ENCODE measurements around the gene SCMH1.

Gene SCMH1

DNA sequence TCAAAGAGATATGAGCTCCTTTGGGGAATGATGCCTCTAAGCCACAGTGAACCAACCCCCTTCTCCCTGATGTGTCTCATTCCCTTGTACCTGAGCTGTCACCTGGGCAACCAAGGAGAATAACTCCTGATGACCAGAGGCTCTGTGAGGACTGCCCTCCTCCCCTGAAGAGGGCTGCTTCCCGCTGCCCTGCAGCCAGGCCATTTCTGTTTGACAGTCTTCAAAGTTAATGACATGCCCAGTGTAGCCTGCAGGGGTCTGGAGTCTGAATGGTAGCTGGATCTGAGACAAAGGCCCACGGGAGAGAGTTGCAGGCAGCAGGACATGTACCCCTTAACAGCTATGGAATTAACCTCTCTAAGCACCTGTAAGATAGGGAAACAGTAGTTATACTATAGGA is 217.2 kb downstream of the SCMH1 start:
- no peak for DNase-seq (ENCODE audit: low spot score)

DNA sequence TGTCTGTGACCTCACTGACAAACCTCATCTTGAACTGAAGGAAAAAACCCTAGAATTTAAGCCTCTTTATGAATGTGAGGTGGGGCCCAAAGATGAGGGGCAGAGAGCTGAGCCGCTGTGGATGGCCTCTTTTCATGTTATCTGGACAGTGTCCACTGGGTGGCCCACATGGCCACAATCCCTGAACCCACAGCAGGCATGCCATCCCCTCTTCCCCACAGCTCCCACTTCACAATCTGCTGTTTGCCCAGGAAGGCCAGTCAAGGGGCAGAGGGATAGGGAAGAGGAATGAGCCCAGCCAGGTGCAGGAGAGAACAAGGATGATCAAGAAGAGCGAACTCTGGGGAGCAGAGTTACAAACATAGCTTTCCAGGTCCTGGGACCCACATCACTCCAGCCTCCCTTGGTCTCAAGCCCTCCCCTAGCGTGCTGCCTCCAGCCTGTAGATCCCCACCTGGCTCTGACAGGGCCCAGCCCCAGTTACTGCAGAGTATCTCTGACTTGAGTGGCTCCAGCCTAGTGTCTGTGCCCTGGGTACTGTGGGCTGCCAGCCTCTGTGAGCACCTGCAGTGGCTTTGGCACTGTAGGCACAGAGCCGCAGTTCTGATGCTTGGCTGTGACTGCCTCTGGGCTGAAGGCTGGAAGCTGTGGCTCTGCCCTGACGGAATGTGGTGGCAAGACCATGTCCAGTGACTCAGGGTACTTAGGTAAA is 218.7 kb downstream of the SCMH1 start:
- no peak for DNase-seq (ENCODE audit: low spot score)

- DNase-seq (ENCODE audit: low spot score) = no peak
Observed at GRCh38 chr1:41022424-41022823, 219.7 kb downstream of the SCMH1 start.

DNA sequence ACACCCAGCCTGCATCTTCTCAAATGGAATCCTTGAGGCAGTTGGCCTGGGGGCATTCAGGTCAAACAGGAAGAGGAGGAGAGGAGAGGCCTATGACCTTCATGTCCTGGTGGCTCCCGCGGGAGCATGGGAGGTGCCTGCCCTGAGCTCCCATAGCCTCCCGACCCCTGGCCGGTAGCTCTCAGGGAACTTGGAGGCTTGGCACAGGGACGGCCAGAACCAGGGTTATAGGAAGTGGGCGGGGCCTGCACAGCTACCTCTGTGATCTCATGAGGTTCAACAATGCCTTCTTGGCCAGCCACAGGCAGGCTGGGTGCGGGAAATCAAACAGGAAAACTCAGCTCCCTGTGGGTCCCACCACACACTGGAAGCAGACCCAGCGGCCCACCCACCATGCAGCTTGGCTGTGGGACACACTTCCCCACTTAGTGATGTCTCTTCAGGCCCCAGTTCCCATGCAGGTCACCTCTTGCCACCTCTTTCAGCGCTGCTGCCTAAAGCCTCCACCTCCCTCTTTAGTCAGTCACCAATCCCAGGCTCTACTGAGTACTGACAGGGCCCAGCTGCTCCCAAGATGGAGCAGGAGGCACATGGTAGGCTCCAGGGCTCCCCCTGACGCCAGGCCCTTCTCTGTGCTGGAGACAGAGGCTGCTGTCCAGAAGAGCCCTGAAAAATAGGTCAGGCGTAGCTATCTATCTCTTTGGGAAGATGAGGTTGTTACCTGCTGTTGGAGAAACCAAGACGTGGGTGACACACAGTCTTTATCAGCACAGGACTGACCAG is 220.4 kb downstream of the SCMH1 start, which contains the start of gene SLFNL1:
Gene SLFNL1 (minus strand): TSS at position 200 of the 783 bp plus-strand sequence. CDS start 1,065 bp downstream, outside the sequence.
- no peak for DNase-seq (ENCODE audit: low spot score)

GRCh38 chr1:41020654-41021053 is 221.5 kb downstream of the SCMH1 start:
- DNase-seq (ENCODE audit: low spot score) = no peak

DNA sequence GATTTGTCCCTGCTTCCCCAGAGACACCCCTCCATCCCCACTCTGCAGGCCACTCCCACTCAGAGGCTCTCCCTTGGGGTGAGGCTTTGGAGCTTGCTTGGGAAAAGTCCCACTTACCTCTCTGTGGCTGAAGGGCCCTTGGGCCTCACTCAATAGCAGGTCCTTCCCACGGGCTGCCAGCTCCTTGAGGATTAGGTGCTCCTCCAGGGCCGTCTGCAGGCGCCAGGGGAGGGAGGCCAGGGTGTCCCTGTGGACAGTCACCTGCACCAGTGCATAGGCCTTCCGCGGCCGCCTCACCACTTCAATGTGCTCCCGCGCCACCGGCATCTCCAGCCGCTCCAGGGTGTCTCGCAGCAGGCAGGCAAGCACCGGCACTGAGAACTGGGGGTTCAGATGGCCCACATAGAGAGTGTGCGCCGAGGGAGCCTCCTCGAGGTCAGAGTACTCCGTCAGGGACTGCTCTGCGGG is 222.0 kb downstream of the SCMH1 start:
- no peak for DNase-seq (ENCODE audit: low spot score)

DNA sequence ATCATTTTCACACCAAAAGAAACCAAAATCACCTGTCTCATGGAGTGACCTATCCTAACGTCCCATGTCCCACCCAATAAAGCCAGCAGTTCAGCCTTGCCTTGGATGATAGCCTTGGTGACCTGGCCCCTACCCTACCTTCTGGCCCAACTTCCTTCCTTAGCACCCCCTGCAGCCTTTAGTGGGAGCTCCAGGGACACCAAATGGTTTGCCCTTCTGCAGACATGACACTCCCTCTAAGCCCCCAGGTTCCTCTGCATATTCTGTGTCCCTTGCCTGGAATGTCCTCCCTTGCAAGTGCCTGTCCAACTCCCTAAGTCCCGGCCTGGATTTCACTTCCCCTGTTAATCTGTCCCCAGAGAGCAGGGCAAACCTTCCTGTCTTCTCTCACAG is 222.8 kb downstream of the SCMH1 start:
- no peak for DNase-seq (ENCODE audit: low spot score)

DNA sequence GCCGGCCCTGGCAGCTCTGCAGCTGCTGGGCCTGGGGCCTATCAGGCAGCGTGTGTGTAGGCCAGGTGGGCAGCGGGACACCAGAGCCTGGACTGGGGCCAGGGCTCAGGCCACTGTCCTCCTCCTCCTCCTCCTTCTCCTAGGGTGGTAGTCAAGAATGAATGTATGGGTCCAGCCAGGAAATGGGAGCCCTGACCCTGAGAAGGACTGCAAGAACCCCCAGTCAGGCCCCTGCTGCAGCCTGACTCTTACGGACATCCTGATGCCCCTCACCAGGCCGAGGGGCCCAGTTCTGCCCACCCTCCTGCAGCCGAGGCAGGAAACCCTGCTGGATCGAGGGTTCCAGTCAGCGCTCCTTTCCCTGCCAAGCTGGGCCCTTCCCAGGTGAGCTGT is 224.1 kb downstream of the SCMH1 start:
- DNase-seq (ENCODE audit: low spot score) = no peak

- no peak for DNase-seq (ENCODE audit: low spot score)
Observed at GRCh38 chr1:41017141-41018017, 224.7 kb downstream of the SCMH1 start.

DNA sequence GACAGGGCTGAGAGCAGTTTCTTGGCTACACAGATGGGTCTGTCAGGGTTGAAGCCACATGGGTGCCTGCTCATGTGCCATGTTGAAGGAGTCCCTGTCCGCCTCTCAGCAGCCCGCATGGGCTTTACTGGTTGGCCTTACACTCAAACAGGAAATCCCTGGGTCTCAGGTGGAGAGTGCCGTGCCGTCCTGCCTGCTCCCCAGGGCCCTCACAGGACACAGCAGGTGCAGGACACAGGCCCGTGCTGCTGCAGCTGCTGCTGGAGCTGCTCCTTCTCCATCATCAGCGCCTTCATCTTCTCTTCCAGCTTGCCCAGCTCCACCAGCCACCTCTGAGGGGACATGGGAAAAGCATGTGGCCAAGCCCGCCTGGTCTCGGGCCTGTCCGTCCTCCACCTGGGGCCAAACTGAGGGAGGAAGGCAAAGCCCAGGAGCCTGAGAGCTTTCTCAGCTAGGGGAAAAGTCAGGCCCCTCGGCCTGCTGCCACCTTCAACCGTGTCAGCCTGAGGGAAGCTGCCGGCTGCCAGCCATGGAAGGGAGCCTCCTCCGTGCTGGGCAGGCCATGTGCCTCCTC is 226.1 kb downstream of the SCMH1 start:
- DNase-seq (ENCODE audit: low spot score) = no peak

GRCh38 chr1:41015281-41015896 is 226.7 kb downstream of the SCMH1 start:
- no peak for DNase-seq (ENCODE audit: low spot score)

DNA sequence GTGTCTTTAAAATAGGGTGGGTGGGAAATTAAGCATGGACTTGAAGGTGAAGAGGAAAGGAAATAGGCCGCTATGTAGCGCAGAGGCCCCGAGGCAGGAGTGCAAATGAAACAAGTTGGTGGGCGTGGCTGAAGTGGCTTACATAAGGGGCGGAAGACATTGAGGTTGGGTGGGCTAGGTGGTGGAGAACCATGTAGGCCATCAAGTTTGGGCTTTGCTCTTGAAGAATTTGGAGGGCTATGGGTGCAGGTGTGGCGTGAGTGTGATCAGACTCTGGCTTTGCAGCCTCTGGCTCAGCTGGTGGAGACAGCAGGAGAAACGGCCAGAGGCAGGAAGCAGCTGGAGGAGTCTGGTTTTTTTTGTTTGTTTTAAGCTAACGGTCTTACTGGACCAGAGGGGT is 227.2 kb downstream of the SCMH1 start:
- DNase-seq (ENCODE audit: low spot score) = no peak

DNA sequence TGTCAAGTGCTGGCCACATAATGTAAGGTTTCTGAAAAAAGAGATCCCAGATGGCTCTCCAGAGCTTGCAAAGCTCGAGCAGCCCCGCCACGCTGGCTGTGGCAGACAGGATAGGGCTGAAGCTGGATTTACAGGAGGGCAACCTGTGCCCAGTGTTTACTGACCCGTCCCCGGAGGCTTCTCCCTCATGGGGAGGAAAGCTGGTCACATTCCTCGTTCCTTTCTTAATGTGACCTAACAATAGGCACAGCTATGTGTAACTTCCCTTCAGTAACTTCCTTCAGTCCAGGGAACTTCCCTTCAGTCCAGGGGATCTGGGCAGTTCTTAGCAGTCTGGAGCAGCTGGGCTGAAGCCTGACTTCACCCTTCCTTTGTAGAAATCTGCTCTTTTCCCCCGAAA is 228.3 kb downstream of the SCMH1 start:
- DNase-seq (ENCODE audit: low spot score) = no peak

DNA sequence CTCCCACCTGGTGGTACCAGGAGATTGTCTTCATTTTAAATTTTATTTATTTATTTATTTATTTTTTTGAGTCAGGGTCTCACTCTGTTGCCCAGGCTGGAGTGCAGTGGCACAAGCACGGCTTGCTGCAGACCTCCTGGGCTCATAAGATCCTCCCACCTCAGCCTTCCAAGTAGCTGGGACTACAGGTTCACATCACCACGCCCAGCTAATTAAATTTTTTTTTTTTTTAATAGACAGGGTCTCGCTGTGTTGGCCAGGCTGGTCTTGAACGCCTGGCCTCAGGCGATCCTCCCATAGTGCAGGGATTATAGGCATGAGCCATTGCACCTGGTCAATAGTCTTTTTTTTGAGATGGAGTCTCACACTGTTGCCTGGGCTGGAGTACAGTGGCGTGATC is 229.1 kb downstream of the SCMH1 start:
- no peak for DNase-seq (ENCODE audit: low spot score)

- DNase-seq (ENCODE audit: low spot score) = no peak
Observed at GRCh38 chr1:41010345-41010744, 231.8 kb downstream of the SCMH1 start.

DNA sequence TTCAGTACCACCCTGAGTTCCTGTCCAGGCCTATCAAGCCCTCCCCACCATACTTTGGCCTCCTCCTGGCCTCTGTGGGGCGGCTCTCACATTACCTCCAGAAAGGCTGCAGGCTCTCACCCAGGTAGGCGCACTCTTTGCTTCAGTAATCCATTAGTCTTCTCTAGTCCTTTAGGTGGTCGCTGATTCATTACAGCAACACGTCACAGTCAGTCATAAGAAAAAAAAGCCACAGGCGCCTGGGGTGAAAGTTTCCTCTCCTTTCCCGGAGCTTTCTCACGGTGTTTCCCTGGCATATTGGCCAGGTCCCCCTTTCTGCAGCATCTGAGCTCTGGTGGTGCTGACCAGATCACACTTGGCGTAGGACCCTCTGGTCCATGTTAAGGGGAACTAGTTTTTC is 232.6 kb downstream of the SCMH1 start:
- no peak for DNase-seq (ENCODE audit: low spot score)

DNA sequence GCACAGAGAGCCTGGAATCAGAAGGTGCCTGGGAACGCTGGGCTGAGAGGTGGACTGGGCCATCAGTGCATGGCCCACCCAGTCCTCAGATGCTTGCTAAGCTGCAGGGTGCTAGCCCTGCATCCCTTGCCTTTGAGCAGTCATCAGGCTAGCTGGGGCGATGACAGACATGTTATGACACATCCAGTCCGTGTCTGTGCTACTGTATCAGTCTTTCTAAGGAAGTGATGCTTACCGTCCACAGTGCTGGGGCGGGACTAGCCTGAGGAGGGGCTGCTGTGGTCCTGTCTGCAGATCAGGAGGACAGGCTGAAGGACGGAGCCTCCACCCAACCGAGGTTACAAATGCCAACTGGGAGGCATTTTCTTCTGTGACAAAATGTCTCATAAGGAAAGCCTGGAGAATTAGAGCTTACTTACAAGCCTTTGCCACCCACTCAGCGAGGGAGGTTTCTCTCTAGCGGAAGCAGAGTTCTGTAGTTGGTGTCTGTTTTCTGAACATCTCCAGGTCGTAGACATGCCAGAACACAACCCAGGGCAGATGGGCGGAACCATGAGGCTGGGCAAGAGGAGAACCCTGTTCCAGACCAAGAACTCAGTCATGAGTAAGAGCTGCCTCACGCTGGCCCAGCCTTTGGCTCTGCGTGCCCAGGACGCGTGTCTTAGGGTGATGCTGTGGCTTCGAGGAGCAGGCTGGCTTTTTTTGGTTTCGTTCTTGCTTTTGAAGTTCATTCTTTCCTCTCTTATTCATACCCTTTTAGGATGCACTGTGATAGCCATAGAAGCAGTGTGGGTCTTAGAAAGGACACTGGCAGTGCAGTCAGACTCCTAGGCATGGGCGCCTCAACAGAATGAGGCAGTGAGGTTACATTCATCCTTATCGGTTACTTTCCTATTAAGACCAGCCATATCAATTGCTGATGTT is 234.9 kb downstream of the SCMH1 start:
- DNase-seq (ENCODE audit: low spot score) = no peak

DNA sequence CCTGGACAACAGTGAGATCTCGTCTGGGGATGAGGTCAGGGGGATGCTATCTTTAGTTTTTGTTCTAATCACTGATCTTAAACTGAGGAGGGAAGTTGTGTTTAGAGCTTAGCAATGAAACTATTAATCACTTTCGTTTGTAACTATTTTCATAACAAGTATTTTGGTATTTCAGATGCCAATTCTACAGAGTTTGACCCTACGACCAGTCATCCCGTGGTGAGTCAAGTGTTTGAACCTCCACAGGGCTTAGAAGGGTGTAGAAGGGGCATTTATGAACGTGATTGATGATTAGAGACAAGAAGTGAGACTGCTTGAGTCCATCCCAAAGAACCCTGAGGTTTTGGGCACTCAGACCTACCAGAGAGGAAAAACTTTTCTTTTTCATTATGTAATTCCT is 236.2 kb downstream of the SCMH1 start:
- no peak for DNase-seq (ENCODE audit: low spot score)

- DNase-seq (ENCODE audit: low spot score) = peak; percentile 87
Observed at GRCh38 chr1:41003640-41004220, 238.4 kb downstream of the SCMH1 start.

GRCh38 chr1:41003127-41003639 is 238.9 kb downstream of the SCMH1 start:
- no peak for DNase-seq (ENCODE audit: low spot score)
